Cortex of kidney (tissue), 1 donor: ENCODE results near the gene ZNF44.
A peak's percentile ranks its signal among the peaks of the same experiment; 100 is the strongest.
"Not testable (repeated sequence)": the region's sequence is repeated elsewhere in the genome, so short reads cannot be mapped to it uniquely, and the experiment has no call there.

Experiments
- DNase-seq: peaks from one replicate; lab custom pipeline; 2025; lab: John Stamatoyannopoulos, UW

ZNF44 gene

GRCh38 chr19:12294249-12295158, at the start of gene ZNF44:
Gene ZNF44 (minus strand): TSS chr19:12294883. CDS start chr19:12294694, 189 bp downstream.
- DNase-seq: no peak

- DNase-seq: no peak
Observed at GRCh38 chr19:12333162-12334159, 38.8 kb upstream of the ZNF44 start, which contains the start of gene ZNF563. Gene ZNF563 (minus strand): TSS chr19:12333633. CDS start chr19:12333482, 151 bp downstream.

- DNase-seq: no peak
Observed at GRCh38 chr19:12331211-12331941, 36.7 kb upstream of the ZNF44 start.

GRCh38 chr19:12330340-12330739, 35.7 kb upstream of the ZNF44 start:
- no peak for DNase-seq

GRCh38 chr19:12325690-12326089, 31.0 kb upstream of the ZNF44 start:
- DNase-seq: no peak

- DNase-seq: no peak
Observed at GRCh38 chr19:12318782-12319413, 24.2 kb upstream of the ZNF44 start.

- DNase-seq: no peak
Observed at GRCh38 chr19:12314553-12314952, 19.9 kb upstream of the ZNF44 start.

GRCh38 chr19:12308891-12309290, 14.2 kb upstream of the ZNF44 start:
- DNase-seq: not testable (repeated sequence)

- DNase-seq: no peak
Observed at GRCh38 chr19:12295191-12295590, 508 bp upstream of the ZNF44 start.

GRCh38 chr19:12293777-12294248, 870 bp downstream of the ZNF44 start:
- peak; percentile 64 for DNase-seq

- no peak for DNase-seq
Observed at GRCh38 chr19:12289790-12290065, 5.0 kb downstream of the ZNF44 start.

- no peak for DNase-seq
Observed at GRCh38 chr19:12287958-12288500, 6.7 kb downstream of the ZNF44 start.

- DNase-seq: no peak
Observed at GRCh38 chr19:12284631-12285030, 10.1 kb downstream of the ZNF44 start.

GRCh38 chr19:12284226-12284625, 10.5 kb downstream of the ZNF44 start:
- DNase-seq: no peak

GRCh38 chr19:12278713-12279112, 16.0 kb downstream of the ZNF44 start:
- no peak for DNase-seq

- DNase-seq: no peak
Observed at GRCh38 chr19:12272980-12273901, 21.4 kb downstream of the ZNF44 start.

GRCh38 chr19:12272386-12272785, 22.3 kb downstream of the ZNF44 start:
- DNase-seq: no peak

GRCh38 chr19:12270854-12271253, 23.8 kb downstream of the ZNF44 start:
- no peak for DNase-seq

GRCh38 chr19:12265921-12266704, 28.6 kb downstream of the ZNF44 start:
- no peak for DNase-seq
